ENCODE results near the gene ARL14.

- TF ChIP-seq EZH2phosphoT487 (conservative IDR thresholded peaks at IDR 0.05; ENCODE audit: low read length) (no peak), CTCF (IDR thresholded peaks at IDR 0.05; ENCODE audit: insufficient read depth, low read length, poor library complexity, severe bottlenecking) (no peak)
These were observed 33.0 kb upstream of the ARL14 start for GRCh38 chr3:160643994-160644393.

Measured in SU-DHL-6 (cell line).